Erythroblast (primary cell): ENCODE results near the gene PTPRT.

Experiments used
- DNase-seq, 2 experiments: peaks; one replicate each; lab custom pipeline; 2025; lab: John Stamatoyannopoulos, UW
- GATA1 ChIP-seq: IDR thresholded peaks from 2 replicates; pipeline ENCODE4 v1.6.1; 2011; ENCODE audit warnings: low read depth, mild to moderate bottlenecking, control low read depth, low read length, moderate library complexity
- POLR2A ChIP-seq: IDR thresholded peaks from 2 replicates; pipeline ENCODE4 v1.6.1; 2011; ENCODE audit warnings: mild to moderate bottlenecking, low read length

Gene PTPRT

DNA sequence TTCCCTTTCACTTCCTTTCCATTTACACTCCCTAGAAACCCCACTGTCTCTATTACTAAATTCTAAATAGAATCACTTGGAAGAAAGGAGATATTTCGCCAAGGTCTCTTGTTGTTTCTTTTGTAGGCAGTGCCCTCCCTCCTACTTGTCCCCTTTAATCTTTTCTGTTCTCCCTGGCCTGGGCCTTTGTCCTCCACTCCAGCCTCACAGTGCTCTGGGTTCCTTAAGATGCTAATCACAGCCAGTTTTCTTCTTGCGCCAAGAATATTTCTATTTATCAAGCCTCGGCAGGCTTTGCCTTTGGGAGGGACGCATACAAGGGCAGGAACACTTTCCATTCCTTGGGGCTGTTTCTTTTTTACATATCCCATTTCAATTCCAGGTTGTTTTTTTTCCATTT is 1051.0 kb downstream of the PTPRT start:
- TF ChIP-seq POLR2A, result no peak
- no peak for TF ChIP-seq GATA1

DNA sequence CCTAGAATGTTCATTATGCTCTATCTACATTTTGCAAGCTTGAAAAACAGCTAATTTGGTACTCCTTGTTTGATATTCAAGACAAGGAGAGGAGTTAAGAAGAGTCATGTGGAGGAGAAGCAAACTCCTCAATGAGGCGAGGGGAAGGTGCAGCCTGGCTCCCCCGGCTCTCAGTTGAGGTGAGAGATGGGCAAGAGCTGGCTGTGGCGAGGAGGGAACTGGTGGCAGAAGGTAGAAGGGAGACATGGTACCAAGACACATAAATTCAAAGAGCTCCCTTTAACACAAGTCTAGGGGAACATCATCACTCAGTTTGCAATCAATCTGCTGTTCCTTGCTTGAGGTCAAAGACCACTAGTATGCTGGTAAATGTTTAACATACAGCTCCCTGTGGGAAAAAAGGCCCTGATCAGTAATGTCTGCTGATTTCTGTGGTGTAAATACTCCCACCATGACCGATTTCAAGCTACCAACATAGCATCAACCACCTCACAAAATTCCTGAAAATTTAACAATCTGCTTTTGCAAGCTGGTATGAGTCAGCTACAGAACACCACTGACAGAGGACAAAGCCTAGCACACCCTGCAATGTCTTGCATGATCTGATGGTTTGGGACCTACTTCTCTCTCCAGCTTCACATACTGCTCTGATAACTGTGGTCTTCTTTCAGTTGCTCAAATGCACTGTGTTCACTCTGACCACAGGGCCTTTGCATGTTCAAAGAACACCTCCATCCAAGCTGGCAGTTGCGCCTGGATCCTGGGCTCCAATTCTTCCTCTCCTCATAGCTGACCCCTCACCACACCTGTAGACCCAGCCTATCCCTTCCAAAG is 1055.2 kb downstream of the PTPRT start:
- DNase-seq, result no peak
- TF ChIP-seq POLR2A (no peak), GATA1 (no peak)

More for the DNA sequence above, 1051.0 kb downstream of the PTPRT start:
- DNase-seq, result no peak

DNA sequence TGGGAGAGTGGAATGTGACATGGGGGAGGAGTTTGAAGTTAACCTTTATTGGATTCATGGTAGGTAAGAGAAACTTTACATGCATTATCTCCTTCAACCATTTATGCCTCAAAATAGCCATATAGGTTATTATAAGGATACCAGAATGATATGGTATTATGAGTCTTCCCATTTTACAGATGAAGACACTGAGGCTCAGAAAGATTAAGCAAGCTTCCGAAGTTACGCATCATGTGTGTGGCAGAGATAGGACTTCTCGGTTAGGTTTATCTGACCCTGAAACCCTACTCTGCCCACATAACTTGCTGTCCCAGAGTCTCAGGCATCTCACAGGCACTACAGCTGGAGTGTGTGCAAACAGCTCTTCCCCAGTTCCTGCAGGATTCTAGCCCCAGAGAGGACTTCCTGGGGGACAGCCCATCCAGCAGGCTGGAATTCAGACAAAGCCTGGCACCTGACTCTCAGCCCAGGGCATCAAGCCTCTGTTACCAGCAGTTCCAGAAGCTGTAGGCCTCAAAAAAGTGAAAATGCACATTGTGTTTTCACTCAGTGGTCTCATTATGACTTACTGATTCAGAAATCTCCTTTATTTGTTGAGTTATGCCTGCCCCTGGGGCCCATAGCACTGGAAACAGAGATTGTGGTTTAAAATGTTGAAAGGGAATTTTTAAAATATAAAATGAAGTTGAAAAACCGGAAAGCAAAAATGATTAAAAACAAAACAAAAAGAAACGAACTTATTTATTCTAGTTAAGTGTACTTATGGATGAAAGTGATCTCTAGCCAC is 1058.7 kb downstream of the PTPRT start:
- no peak for TF ChIP-seq GATA1
- no peak for TF ChIP-seq POLR2A
- DNase-seq, result no peak

DNA sequence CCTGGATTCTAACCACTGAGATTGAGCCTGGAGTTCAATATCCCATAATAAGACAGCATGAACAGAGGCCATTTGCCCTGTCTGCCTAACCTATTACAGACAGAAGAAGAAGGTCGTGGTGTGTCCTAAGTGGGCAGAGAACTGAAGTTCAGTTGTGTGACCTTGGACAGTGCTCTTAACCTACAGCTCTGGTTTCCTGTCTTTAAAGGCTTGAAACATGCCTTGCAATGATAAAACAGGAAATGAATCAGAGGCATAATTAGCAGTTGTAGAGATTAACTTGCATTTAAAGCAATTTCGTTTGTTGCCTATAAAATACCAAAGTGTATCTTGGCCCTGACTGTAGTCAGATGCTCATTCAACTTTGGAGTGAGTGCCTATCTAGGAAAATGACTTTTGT is 1064.3 kb downstream of the PTPRT start:
- DNase-seq, result no peak
- TF ChIP-seq POLR2A, result no peak
- no peak for TF ChIP-seq GATA1

DNA sequence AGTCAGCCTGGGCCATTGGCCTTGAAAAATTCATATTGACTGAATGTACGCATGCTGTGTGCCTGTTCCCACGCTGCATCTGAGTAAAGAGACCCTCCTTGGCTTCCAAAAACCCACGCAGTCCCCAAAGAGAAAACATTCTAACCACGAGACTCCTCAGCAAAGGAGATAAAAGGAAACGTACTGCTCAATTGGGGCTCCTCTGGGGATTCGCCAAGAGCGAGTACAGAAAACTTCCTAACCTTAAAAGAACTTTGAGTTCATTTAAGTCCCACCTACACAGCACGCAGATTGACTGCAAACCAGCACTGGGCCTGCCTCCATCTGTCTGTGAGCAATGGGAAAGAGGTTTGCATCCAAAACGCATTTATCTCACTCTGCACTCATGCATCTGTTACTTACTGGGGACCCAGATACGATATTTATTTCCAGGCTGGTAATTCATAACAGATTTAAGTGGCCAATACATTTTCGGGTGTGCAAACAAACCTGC is 1065.7 kb downstream of the PTPRT start:
- TF ChIP-seq POLR2A (no peak), GATA1 (no peak)
- DNase-seq, result no peak

DNA sequence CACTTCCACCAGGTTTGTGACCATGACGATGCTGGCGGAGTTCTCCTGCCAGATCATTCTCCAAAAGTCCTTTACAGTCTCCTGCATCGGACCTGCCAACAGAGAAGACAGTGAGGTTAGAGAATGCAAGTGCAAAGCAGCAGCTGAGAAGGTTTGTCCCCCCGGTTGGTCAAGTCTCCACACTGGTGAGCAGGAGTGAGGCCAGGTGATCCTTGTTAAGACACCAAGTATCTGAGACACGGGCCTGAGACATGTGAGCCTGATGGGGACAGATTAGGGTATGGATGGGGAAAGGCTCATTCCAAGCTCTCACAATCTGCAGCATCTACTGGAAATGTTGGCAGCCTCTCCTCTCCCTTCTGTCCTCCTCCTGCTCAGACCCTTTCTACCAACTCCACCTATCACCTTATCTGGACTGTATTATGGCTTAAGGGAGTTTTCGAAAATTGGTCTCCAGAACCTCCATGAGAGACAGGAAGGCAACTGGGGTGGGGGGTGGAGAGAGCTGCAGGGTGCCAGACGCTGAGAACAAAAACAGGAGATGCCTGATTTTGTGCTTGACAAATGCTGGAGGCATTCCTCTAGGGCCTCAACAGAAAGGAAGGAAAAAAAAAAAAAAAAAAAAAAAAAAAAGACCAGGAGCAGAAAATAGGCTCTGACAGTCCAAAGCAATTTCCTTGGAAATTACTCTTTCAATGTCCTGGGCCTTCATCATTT is 1071.1 kb downstream of the PTPRT start:
- no peak for DNase-seq
- TF ChIP-seq GATA1 (no peak), POLR2A (no peak)

DNA sequence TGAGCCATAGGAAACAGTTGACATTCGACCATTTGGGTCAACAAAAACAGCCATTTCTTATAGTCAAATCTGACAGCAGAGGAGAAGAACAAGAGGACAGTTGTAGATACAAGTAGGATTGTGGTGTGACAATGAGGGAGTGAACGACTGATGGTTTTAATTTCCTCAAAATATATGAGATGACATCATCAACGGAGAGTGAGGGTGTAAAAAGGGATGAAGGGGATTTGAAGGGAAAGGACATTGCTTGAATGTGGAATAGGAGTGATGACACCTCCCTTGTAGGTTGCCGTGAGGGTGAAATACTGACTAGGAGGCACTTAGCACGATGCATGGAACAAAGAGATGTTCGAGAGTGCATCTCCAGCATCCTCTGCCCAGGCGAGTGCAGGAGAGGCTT is 1071.7 kb downstream of the PTPRT start:
- no peak for TF ChIP-seq POLR2A
- TF ChIP-seq GATA1, result no peak

DNA sequence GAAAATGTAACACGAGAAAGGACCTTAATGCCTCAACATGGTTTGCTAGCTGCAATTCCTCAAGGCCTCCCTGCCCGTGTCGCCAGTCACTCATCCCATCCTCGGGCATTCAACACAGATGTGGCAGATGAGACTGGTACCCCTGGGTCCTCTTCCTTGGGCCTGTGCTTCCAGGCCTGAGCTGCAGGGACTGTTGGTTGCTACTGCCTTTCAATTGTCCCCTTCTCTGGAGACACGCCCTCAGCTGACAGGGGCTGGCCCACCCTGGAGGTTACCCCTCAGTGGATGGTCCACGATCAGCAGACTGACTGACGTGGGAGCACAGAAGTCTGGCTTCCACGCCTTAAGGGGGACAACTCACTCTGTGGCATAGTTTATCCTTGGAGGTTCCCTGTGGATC is 1076.5 kb downstream of the PTPRT start:
- TF ChIP-seq GATA1, result no peak
- no peak for TF ChIP-seq POLR2A
- DNase-seq, result no peak

More for the DNA sequence above, 1071.7 kb downstream of the PTPRT start:
- no peak for DNase-seq

DNA sequence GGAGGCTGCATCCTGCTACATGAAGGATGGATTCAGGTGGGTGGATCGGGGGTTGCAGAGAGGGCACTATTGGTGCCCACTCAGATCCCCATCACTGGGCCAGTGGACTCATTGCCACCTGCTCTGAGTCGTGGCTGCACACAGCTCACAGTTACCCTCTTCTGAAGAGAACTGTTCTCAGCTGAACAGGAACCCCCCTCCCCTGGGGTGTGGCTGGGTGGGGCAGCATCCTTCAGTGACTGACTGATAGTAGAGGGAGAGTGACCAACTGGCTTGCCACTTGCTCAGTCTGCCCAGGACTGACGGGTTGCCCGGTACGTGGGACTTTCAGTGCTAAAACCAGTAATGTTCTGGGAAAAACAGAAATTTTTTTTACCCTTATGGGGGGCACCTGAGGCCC is 1077.5 kb downstream of the PTPRT start:
- no peak for DNase-seq
- TF ChIP-seq GATA1 (no peak), POLR2A (no peak)

DNA sequence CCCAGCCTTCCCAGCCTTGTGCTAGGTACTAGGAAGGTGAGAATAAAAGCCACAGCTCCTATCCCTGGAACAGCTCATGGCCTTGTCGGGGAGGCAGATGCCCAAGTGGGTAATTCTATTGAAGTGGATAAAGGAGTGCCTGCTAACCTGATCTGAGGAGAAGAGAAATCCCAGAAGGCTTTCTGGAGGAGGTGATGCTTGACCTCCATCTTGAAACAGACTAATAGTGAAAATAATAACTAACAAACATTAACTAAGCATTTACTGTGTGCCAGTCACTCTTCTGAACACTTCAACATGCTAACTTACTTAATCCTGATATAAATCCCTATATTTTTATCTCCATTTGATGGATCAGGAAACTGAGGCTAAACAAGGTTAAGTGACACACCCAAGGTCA is 1078.4 kb downstream of the PTPRT start:
- TF ChIP-seq GATA1, result no peak
- TF ChIP-seq POLR2A, result no peak
- no peak for DNase-seq

DNA sequence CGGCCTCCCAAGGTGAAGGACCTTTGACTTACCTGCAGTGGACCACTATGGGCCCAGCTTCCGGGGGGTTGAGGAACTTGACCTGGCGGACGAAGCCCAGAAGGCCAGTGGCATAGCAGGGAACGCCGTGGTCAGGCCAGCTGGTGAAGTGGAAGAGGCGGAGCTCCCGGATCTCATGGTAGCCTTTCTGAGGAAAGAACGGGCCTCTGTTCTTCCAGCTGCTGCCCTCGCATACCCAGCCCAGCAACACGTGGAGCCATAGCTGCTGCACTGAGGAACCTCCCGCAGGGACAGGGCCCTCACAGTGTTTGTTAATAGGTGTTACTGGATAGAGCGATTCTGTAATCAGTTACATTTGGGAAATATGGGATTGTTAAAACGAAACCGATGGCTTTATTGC is 1079.4 kb downstream of the PTPRT start:
- DNase-seq, result no peak
- no peak for TF ChIP-seq GATA1
- no peak for TF ChIP-seq POLR2A

DNA sequence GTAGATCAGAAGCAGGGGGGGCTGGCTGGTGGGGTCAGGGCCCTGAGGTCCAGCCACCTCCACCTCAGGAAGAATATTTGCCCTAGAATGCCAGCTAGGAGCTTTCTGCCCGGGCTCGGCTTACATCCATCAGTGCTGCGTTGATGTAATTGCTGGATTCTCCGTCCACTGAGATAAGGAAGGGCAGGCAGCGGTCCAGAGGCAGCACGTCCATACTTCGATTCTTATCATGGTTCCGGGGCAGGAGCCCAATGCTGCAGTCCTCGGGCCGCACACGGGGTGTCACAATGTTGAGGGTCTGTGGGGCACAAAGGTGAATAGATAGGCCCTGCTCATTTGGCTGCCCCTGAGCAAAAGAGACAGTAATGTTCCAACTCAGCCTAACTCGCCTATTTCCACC is 1087.7 kb downstream of the PTPRT start:
- no peak for DNase-seq
- TF ChIP-seq GATA1 (no peak), POLR2A (no peak)

DNA sequence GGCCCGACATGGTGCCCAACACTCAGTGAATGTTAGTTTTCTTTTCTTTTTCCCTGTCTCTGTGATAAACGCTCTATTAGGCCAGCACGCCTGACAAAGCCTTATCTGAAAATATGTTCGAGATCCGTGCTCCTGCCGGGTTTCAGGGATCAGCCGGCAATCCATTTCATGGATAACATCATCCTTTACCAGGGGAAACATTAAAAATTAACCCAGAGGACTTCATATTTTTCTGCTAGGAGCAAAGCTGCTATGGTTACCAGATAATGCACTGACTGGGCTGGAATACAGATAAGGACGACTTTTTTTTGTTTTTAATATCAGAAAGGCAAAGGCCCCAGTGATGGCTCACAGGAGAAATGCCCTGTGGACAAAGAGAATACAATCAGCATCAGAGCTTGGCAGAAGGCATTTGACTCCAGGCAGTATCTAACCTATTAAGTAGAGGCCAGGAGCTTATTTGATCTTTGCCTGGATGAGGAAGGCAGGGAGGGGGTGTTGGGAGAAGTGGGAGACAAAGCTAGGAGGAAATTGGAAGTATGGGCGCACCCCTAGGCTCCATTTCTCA is 1089.5 kb downstream of the PTPRT start:
- DNase-seq, result no peak
- TF ChIP-seq POLR2A (no peak), GATA1 (no peak)
